Measurements from ENCODE around the gene SLC7A6OS.

The SLC7A6OS gene

GRCh38 chr16:68283346-68283745 lies 27.4 kb downstream of the SLC7A6OS start:
- no peak for TF ChIP-seq POLR2A (IDR thresholded peaks at IDR 0.05; ENCODE audit: extremely low read depth, insufficient read length)
- DNase-seq (ENCODE audit: low read depth): no peak
- H3K4me3 ChIP-seq (ENCODE audit: low read depth, low read length): no peak overlapping the region

DNA sequence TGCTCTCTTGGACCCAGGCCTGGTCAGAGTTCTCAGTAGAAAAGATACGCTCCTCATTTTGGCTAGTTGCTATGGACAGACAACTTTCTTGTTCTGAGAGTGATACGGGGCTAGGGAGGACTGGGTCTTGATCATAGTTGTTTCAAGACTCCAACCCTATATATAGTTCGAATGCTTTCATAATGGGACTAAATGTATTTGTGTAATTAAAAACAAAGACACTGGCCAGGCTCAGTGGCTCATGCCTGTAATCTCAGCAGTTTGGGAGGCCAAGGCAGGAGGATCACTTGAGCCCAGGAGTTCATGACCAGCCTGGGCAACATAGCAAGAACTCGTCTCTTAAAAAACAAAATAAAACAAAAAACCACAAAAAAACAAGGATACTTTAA lies 28.7 kb downstream of the SLC7A6OS start:
- DNase-seq (ENCODE audit: low read depth): no peak
- no peak overlapping the region for H3K4me3 ChIP-seq (ENCODE audit: low read depth, low read length)
- TF ChIP-seq POLR2A (IDR thresholded peaks at IDR 0.05; ENCODE audit: extremely low read depth, insufficient read length) (no peak), MAX (IDR thresholded peaks at IDR 0.05; ENCODE audit: low read depth, low read length) (no peak), CTCF (IDR thresholded peaks at IDR 0.05; ENCODE audit: low read depth, low read length) (no peak), MYC (IDR thresholded peaks at IDR 0.05; ENCODE audit: low read depth, low read length) (no peak)

DNA sequence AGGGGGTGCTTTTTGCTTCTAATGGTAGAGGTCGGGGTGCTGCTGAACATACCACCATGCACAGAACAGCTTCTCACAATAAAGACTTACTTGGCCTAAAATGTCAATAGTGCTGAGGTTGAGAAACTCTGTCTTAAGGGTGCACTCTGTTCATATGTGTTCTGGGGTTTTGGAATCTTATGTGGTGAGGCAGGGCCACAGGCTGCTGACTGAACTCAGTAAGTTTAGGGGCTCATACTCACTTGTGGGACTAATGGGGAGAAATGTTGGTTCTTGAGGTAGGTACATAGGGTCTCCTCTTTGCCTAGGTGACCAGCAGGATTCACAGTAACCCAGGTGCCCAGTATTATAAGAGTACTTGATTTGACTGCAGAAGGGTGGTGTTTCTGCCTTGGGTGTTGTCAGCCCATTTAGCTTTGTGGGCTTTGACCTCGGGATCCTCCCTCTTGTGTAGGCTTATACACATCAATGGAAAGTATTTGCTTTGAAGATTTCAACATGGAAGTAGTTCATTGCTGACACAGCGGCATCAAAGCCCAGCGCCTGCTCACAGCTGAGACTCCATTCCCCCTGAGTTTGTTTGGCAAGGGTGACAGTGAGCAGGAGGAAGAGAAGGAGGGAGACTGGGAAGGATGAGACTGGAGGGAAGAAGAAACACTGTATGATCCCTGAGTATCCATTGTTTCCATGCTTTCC lies 29.2 kb downstream of the SLC7A6OS start:
- no peak for TF ChIP-seq CTCF (IDR thresholded peaks at IDR 0.05; ENCODE audit: low read depth, low read length)
- DNase-seq (ENCODE audit: low read depth): no peak
- H3K4me3 ChIP-seq (ENCODE audit: low read depth, low read length): no peak overlapping the region

- H3K4me3 ChIP-seq (ENCODE audit: low read depth, low read length): no peak overlapping the region
- no peak for DNase-seq (ENCODE audit: low read depth)
- no peak for TF ChIP-seq MAX (IDR thresholded peaks at IDR 0.05; ENCODE audit: low read depth, low read length)
- no peak for TF ChIP-seq CTCF (IDR thresholded peaks at IDR 0.05; ENCODE audit: low read depth, low read length)
- no peak for TF ChIP-seq MYC (IDR thresholded peaks at IDR 0.05; ENCODE audit: low read depth, low read length)
- TF ChIP-seq POLR2A (IDR thresholded peaks at IDR 0.05; ENCODE audit: extremely low read depth, insufficient read length): no peak
Measured at GRCh38 chr16:68279726-68280558, 30.8 kb downstream of the SLC7A6OS start.

DNA sequence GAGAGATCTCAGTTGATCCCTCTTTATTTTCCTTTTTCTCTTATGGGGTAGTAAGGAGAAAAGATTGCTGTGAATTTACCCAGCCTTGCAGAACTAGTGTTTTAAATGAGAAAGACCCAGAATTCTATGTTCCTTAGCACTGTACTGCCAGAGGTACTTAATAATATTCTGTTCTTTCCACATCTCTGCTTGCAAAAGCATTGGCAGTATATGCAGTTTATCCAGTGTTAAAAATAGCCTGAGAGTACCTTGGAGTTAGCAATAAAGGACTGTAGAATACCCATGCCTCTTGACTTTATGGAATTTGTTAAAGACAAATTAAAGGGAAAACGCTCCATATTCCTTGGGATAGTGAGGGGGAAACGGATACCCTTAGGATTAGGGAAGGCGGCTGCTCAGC lies 34.5 kb downstream of the SLC7A6OS start:
- no peak for DNase-seq (ENCODE audit: low read depth)
- no peak for TF ChIP-seq MYC (IDR thresholded peaks at IDR 0.05; ENCODE audit: low read depth, low read length)
- no peak for TF ChIP-seq POLR2A (IDR thresholded peaks at IDR 0.05; ENCODE audit: extremely low read depth, insufficient read length)
- TF ChIP-seq MAX (IDR thresholded peaks at IDR 0.05; ENCODE audit: low read depth, low read length): no peak
- H3K4me3 ChIP-seq (ENCODE audit: low read depth, low read length): no peak overlapping the region

GRCh38 chr16:68275611-68276191 lies 35.0 kb downstream of the SLC7A6OS start:
- no peak overlapping the region for H3K4me3 ChIP-seq (ENCODE audit: low read depth, low read length)
- peak; percentile 64 for DNase-seq (ENCODE audit: low read depth)
- TF ChIP-seq MYC (IDR thresholded peaks at IDR 0.05; ENCODE audit: low read depth, low read length) (no peak), MAX (IDR thresholded peaks at IDR 0.05; ENCODE audit: low read depth, low read length) (no peak), POLR2A (IDR thresholded peaks at IDR 0.05; ENCODE audit: extremely low read depth, insufficient read length) (no peak), CTCF (IDR thresholded peaks at IDR 0.05; ENCODE audit: low read depth, low read length) (no peak)
